ENCODE results near the gene EEF1A1.

Gene EEF1A1

DNA sequence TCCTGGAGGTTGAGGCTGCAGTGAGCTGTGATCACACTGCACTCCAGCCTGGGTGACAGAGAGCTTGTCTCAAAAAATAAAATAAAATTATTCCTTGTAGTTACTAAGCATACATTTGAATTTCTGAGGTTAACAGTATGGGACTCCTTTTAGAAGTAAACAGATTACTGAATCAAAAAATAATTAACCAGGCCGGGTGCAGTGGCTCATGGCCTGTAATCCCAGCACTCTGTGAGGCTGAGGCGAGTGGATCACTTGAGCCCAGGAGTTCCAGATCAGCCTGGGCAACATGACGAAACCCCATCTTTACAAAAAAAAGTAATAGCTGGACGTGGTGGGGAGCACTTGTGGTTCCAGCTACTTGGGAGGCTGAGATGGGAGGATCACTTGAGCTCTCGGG lies 22.1 kb upstream of the EEF1A1 start:
- TF ChIP-seq GATA3 (IDR thresholded peaks at IDR 0.05; ENCODE audit: low read depth, low read length) (no peak), GATA2 (IDR thresholded peaks at IDR 0.05; ENCODE audit: low read depth, low read length) (no peak)

DNA sequence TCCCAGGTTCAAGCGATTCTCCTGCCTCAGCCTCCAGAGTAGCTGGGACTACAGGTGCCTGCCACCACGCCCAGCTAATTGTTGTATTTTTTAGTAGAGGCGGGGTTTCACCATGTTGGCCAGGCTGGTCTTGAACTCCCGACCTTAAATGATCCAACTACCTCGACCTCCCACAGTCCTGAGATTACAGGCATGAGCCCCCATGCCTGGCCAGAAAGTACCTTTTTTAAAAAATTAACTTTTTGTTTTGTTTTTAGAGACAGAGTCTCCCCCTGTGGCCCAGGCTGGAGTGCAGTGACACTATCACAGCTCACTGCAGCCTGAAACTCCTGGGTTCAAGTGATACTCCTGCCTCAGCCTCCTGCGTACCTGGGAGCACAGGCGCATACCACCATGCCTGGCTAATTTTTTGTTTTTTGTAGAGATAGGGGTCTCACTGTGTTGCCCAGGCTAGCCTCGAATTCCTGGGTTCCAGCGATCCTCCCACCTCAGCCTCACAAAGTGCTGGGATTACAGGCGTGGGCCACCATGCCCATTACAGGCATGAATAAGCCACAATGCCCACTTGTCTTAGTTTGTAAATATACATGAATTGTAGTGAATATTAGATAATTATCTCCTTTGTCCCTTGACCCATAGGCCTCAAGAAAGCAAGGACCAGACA lies 17.4 kb upstream of the EEF1A1 start:
- TF ChIP-seq GATA2 (IDR thresholded peaks at IDR 0.05; ENCODE audit: low read depth, low read length) (no peak), GATA3 (IDR thresholded peaks at IDR 0.05; ENCODE audit: low read depth, low read length) (no peak)

DNA sequence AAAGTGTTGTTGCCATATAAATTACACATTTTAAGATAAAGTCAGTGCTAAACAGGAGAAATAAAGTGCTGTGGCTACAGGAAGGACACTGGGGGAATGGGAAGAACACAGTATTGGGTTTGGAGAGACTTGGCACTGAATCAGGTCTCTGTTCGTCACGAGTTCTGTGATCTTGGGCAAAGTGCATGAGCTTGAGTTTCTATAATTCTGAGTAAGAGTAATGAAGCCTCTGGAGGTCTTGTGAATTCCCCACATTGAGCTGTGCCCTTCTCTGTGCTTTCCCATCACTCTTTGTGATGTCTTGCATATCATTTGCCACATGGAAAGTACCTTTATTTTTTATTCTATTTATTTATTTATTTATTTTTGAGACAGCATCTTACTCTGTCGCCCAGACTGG lies 16.8 kb upstream of the EEF1A1 start:
- TF ChIP-seq GATA3 (IDR thresholded peaks at IDR 0.05; ENCODE audit: low read depth, low read length) (no peak), GATA2 (IDR thresholded peaks at IDR 0.05; ENCODE audit: low read depth, low read length) (no peak)

DNA sequence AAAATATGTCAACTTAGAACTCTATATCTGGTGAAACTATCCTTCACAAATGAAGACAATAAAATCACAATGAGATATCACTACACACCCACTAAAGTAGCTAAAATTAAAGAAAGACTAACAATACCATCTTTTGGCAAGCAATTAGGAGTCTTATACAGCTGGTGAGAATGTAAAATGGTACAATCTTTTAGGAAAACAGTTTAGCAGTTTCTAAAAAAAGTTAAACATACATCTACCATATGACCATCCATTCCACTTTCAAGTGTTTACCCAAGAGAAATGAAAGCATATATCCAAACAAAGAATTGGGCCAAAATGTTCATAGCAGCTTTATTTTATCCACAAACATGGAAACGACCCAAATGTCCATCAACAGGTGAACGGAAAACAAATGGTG lies 13.8 kb upstream of the EEF1A1 start:
- TF ChIP-seq GATA3 (IDR thresholded peaks at IDR 0.05; ENCODE audit: low read depth, low read length) (no peak), GATA2 (IDR thresholded peaks at IDR 0.05; ENCODE audit: low read depth, low read length) (no peak)

DNA sequence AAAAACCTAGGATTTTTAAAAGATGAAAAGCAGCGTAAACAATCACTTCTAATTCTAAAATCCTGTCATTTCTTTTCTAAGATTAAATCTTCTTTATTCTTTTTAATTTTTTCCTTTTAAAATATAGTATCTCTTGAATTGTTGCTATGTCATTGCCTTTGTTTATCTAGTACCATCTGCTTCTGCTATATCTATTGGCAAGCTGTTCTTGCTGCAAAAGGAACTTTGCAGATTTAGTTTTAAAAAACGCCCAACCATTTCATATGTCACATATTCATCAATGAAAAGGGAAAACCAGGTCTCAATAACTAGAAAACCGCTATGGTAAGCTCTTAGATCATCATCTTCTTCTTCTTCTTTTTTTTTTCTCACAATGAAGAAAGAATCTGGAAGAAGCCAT lies 11.5 kb upstream of the EEF1A1 start:
- TF ChIP-seq GATA2 (IDR thresholded peaks at IDR 0.05; ENCODE audit: low read depth, low read length) (no peak), GATA3 (IDR thresholded peaks at IDR 0.05; ENCODE audit: low read depth, low read length) (no peak)

DNA sequence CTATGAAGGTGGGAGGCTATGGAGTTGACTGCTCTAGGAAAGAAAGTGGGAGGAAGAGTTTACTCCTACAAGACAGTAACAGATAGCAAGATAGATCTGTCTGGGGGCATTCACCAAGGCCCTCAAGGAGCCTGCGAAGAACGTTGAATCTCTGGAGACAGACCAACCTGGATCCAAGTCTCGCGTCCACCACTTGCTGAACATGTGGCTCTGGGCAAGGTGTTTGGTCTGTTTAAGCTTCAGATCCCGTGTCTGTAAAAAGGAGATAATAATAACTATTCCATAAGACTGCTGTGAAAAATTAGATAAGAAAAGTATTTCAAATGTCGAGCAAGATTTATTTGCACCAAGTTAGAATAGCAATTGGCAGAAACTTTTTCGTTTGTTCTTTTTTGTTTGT lies 8.1 kb upstream of the EEF1A1 start:
- TF ChIP-seq GATA2 (IDR thresholded peaks at IDR 0.05; ENCODE audit: low read depth, low read length) (no peak), GATA3 (IDR thresholded peaks at IDR 0.05; ENCODE audit: low read depth, low read length) (no peak)

DNA sequence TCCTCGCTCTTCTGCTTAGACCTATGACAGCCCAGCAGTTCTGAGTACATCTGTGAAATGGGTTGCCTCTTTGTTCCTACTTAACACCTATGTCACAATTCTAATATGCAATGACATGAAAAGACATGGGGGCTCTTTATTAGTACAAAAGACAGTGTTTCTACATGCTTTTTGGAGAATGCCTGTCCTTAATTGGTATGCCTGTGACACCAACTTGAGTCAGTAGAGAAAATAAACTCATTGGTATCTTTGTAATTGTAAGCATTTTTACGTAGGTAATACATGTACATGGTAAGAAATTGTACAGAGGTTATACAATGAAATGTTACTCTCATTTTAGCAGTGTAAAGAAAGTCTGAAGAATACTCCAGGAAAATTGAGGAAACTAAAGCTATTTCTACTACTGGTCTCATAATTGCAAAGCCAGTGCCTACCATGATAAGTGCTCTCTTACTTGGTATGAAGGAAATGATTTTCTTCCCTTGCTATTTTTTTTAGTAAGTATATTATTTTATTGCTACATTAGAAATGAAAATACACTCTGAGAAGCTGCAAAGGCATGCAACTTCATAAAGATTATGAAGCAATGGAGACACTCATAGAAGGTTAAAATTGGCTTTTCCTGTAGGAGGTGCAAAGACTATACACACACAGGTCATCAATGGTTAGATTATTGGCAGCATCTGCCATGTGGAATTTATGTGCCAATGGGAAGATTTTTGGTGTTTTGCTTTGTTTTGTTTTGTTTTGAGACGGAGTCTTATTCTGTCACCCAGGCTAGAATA lies 4.9 kb upstream of the EEF1A1 start:
- TF ChIP-seq GATA3 (IDR thresholded peaks at IDR 0.05; ENCODE audit: low read depth, low read length) (no peak), GATA2 (IDR thresholded peaks at IDR 0.05; ENCODE audit: low read depth, low read length) (no peak)

DNA sequence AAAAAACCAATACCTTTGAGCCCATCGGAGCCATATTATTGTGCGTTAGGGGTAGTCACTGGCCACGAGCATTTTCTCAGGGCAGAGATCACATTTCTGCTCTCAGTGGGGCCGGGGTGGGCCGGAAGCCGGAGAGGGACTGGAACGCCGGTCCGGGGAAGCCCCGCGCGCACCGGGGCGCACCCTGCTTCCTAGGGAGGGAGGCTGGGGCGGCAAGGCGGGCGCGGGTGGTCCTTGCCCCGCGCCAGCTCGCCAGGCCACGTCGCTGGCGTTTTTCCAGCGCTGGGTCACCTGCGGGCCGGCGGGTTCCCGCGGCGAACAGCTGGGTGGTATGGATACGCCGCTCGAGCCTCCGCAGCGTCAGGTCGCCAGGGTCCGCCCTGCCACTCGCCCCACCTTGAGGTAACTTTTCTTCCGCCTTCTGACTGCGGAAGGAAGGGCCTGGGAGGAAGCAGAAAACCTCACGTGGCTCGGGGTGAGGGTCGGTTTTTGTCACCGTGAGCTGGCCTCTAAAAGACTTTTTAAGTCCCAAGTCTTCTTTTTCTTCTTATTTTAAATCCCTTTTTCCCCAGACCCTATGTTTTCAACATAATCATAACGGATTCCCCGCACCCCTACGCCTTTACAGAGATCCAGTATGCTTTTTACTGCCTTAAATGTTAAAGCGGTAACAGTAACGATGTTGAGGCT lies 2.7 kb upstream of the EEF1A1 start:
- TF ChIP-seq GATA2 (IDR thresholded peaks at IDR 0.05; ENCODE audit: low read depth, low read length) (no peak), GATA3 (IDR thresholded peaks at IDR 0.05; ENCODE audit: low read depth, low read length) (no peak)

DNA sequence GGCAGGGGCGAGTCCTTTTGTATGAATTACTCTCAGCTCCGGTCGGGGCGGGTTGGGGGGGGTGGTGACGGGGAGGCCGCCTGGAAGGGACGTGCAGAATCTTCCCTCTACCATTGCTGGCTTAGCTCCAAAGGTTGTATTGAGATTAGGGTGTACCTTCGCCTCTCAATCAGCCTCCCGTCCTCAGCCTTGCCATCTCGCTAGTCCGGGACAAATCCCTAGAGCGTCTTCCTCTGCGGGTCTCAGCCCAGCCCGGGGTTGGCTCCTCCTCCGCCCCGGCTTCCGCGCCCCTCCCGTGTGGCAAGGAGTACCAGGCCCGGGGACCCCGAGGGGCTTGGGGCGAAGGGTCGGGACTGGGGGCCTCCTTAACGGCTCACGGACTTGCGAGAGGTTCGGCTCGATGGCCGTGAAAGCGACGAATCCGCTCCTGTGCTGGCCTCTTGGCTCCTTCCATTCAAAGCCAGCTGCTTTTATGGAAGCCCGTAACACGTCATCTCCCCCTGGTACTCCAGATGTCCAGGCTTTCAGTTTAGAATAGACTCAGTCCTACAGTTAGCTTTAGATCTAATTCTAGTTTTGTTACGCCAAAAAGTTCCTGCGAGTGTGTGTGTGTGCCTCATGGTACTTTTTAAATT lies 636 bp upstream of the EEF1A1 start:
- no peak for TF ChIP-seq GATA2 (IDR thresholded peaks at IDR 0.05; ENCODE audit: low read depth, low read length)
- TF ChIP-seq GATA3 (IDR thresholded peaks at IDR 0.05; ENCODE audit: low read depth, low read length) = no peak

DNA sequence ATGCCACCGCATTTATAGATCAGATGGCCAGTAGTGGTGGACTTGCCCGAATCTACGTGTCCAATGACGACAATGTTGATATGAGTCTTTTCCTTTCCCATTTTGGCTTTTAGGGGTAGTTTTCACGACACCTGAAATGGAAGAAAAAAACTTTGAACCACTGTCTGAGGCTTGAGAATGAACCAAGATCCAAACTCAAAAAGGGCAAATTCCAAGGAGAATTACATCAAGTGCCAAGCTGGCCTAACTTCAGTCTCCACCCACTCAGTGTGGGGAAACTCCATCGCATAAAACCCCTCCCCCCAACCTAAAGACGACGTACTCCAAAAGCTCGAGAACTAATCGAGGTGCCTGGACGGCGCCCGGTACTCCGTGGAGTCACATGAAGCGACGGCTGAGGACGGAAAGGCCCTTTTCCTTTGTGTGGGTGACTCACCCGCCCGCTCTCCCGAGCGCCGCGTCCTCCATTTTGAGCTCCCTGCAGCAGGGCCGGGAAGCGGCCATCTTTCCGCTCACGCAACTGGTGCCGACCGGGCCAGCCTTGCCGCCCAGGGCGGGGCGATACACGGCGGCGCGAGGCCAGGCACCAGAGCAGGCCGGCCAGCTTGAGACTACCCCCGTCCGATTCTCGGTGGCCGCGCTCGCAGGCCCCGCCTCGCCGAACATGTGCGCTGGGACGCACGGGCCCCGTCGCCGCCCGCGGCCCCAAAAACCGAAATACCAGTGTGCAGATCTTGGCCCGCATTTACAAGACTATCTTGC lies 725 bp downstream of the EEF1A1 start:
- TF ChIP-seq GATA3 (IDR thresholded peaks at IDR 0.05; ENCODE audit: low read depth, low read length) (no peak), GATA2 (IDR thresholded peaks at IDR 0.05; ENCODE audit: low read depth, low read length) (no peak)

DNA sequence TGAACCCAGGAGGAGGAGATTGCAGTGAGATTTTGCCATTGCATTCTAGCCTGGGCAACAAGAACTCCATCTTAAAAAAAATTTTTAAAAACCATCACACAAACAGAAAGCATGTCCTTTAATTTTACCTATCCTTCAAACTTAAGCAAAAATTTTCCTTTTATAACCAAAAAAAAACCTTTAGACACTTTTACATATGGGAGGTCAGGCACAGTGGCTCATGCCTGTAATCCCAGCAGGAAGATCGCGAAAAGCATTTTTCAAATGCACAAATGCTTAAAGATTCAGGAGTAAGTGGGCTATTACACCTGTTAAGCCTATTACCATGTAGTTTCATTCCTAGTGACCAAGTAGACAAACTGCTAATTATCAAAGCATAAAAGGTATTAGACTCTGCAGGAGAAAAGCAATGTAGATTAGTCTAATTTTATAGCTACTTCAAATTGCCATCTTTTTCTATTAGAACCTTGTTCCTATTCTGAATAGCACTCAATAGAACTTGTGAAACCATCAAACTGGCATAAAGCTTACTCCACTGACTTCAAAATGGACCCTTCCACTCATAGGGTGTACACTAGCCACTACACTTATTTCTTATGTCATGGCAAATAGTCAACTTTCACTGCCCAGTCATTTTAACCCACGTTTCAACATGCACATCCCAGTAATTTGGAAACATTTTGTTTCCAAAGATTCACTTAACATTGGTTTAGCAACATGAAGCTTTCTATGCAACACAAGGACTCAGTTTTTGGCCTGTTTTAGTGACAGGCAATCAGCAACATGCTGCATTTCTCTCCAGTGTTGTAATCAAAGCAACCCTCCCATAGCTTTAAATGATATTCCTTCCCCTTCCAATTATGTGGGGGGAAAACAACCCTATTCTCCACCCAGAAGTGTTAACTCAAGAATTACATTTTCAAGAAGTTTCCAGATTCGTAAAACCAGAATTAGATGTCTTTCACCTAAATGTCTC lies 4.0 kb downstream of the EEF1A1 start:
- TF ChIP-seq GATA2 (IDR thresholded peaks at IDR 0.05; ENCODE audit: low read depth, low read length) (no peak), GATA3 (IDR thresholded peaks at IDR 0.05; ENCODE audit: low read depth, low read length) (no peak)

DNA sequence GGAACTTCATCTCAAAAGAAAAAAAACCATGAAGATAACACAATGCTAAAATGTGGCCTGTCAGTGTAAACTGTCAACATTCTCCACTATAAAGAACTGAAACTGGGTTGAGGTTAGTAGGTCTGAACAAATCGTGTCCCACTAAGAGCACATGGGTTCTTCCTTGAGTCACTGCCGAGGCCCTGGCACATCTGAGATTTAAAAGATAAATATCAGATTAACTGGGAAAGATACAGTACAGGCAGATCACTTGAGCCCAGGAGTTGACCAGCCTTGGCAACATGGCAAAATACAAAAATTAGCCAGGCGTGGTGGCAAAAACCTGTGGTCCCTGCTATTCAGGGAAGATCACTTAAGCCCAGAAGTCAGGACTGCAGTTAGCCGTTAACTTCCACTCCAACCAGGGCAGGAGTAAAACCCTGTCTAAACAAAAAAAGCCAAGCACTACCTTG lies 5.6 kb downstream of the EEF1A1 start:
- no peak for TF ChIP-seq GATA2 (IDR thresholded peaks at IDR 0.05; ENCODE audit: low read depth, low read length)
- no peak for TF ChIP-seq GATA3 (IDR thresholded peaks at IDR 0.05; ENCODE audit: low read depth, low read length)

DNA sequence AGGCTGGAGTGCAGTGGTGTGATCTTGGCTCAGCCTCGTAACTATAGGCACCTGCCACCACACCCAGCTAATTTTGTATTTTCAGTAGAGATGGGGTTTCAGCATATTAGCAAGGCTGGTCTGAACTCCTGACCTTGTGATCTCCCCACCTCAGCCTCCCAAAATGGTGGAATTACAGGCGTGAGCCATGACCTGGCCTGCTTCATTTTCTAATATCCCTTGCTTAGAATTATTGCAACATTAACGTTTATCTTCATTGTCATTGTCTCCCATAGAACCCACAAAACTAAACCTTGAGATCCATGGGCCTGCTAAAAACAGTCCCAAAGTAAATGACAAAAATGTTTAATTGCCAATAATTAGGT lies 6.1 kb downstream of the EEF1A1 start:
- TF ChIP-seq GATA2 (IDR thresholded peaks at IDR 0.05; ENCODE audit: low read depth, low read length) = no peak
- no peak for TF ChIP-seq GATA3 (IDR thresholded peaks at IDR 0.05; ENCODE audit: low read depth, low read length)
